GM12864 (cell line): Measurements from ENCODE around the gene DGKI.
"Not testable (repeated sequence)": the region's sequence is repeated elsewhere in the genome, so short reads cannot be mapped to it uniquely, and the experiment has no call there.

Source experiments
- DNase-seq: peaks from one replicate; pipeline ENCODE4 v3.0.0-alpha.2; 2011; ENCODE audit warnings: low read depth
- H3K4me3 ChIP-seq: 2 replicates; pipeline ENCODE4 v1.5.1; 2011; ENCODE audit warnings: mild to moderate bottlenecking, low read depth, low read length, control low read depth
- CTCF ChIP-seq: IDR thresholded peaks from 2 replicates; pipeline ENCODE4 v1.5.1; 2011; ENCODE audit warnings: low read depth, mild to moderate bottlenecking, moderate library complexity, low read length, control low read depth, inconsistent platforms; ENCODE audit errors: missing control alignments

The DGKI gene

GRCh38 chr7:137462847-137463246 lies 383.9 kb downstream of the DGKI start:
- TF ChIP-seq CTCF = no peak
- H3K4me3 ChIP-seq = no peak overlapping the region
- no peak for DNase-seq

GRCh38 chr7:137462074-137462715 lies 384.6 kb downstream of the DGKI start:
- DNase-seq = no peak
- H3K4me3 ChIP-seq = no peak overlapping the region
- TF ChIP-seq CTCF = no peak

GRCh38 chr7:137458399-137458798 lies 388.4 kb downstream of the DGKI start:
- TF ChIP-seq CTCF = no peak
- no peak overlapping the region for H3K4me3 ChIP-seq

GRCh38 chr7:137454767-137455166 lies 392.0 kb downstream of the DGKI start:
- no peak for TF ChIP-seq CTCF
- no peak for DNase-seq
- H3K4me3 ChIP-seq = no peak overlapping the region

More at GRCh38 chr7:137458399-137458798, 388.4 kb downstream of the DGKI start:
- DNase-seq = no peak

- peak; percentile 37 for TF ChIP-seq CTCF
- H3K4me3 ChIP-seq = no peak overlapping the region
- no peak for DNase-seq
Observed at GRCh38 chr7:137454246-137454724, 392.5 kb downstream of the DGKI start.

- no peak for DNase-seq
- no peak for TF ChIP-seq CTCF
- H3K4me3 ChIP-seq = no peak overlapping the region
Observed at GRCh38 chr7:137453356-137453755, 393.4 kb downstream of the DGKI start.

- TF ChIP-seq CTCF = no peak
- no peak overlapping the region for H3K4me3 ChIP-seq
- no peak for DNase-seq
Observed at GRCh38 chr7:137449016-137449415, 397.8 kb downstream of the DGKI start.

GRCh38 chr7:137448572-137448971 lies 398.2 kb downstream of the DGKI start:
- not testable (repeated sequence) for H3K4me3 ChIP-seq, DNase-seq
